Measurements from ENCODE around the gene SPATA45.

Gene SPATA45

GRCh38 chr1:212828395-212828794 lies 19.1 kb downstream of the SPATA45 start:
- no peak for DNase-seq (ENCODE audit: low read depth)

- DNase-seq (ENCODE audit: low read depth), result no peak
Observed at GRCh38 chr1:212827831-212828278, 19.6 kb downstream of the SPATA45 start.

- no peak for DNase-seq (ENCODE audit: low read depth)
Observed at GRCh38 chr1:212827171-212827776, 20.2 kb downstream of the SPATA45 start.

- no peak for DNase-seq (ENCODE audit: low read depth)
Observed at GRCh38 chr1:212825798-212826452, 21.5 kb downstream of the SPATA45 start.

GRCh38 chr1:212824201-212824600 lies 23.2 kb downstream of the SPATA45 start:
- DNase-seq (ENCODE audit: low read depth), result no peak

- no peak for DNase-seq (ENCODE audit: low read depth)
Observed at GRCh38 chr1:212822956-212823355, 24.5 kb downstream of the SPATA45 start.

- no peak for DNase-seq (ENCODE audit: low read depth)
Observed at GRCh38 chr1:212820969-212821368, 26.5 kb downstream of the SPATA45 start.

- no peak for DNase-seq (ENCODE audit: low read depth)
Observed at GRCh38 chr1:212819726-212820125, 27.7 kb downstream of the SPATA45 start.

GRCh38 chr1:212816567-212817278 lies 30.7 kb downstream of the SPATA45 start:
- DNase-seq (ENCODE audit: low read depth), result no peak

- DNase-seq (ENCODE audit: low read depth), result no peak
Observed at GRCh38 chr1:212814537-212815334, 32.7 kb downstream of the SPATA45 start.

- no peak for DNase-seq (ENCODE audit: low read depth)
Observed at GRCh38 chr1:212805767-212806166, 41.7 kb downstream of the SPATA45 start.

GRCh38 chr1:212797681-212798080 lies 49.8 kb downstream of the SPATA45 start:
- DNase-seq (ENCODE audit: low read depth), result no peak

- no peak for DNase-seq (ENCODE audit: low read depth)
Observed at GRCh38 chr1:212794561-212795014, 52.9 kb downstream of the SPATA45 start.

GRCh38 chr1:212792396-212792908 lies 55.0 kb downstream of the SPATA45 start:
- no peak for DNase-seq (ENCODE audit: low read depth)

- DNase-seq (ENCODE audit: low read depth), result peak; percentile 95
Observed at GRCh38 chr1:212791676-212792395, 55.6 kb downstream of the SPATA45 start, which contains the start of the genes NSL1 and TATDN3. TSS of gene NSL1 (minus strand) at chr1:212791777. CDS start at chr1:212791763, 14 bp downstream. TSS of gene TATDN3 (plus strand) at chr1:212791894. CDS start at chr1:212791922, 28 bp downstream.

GRCh38 chr1:212791261-212791675 lies 56.2 kb downstream of the SPATA45 start:
- DNase-seq (ENCODE audit: low read depth), result no peak

GRCh38 chr1:212785871-212786270 lies 61.6 kb downstream of the SPATA45 start:
- no peak for DNase-seq (ENCODE audit: low read depth)

GRCh38 chr1:212783976-212784375 lies 63.5 kb downstream of the SPATA45 start:
- DNase-seq (ENCODE audit: low read depth), result no peak

- no peak for DNase-seq (ENCODE audit: low read depth)
Observed at GRCh38 chr1:212782422-212783154, 64.9 kb downstream of the SPATA45 start.

GRCh38 chr1:212781225-212781624 lies 66.2 kb downstream of the SPATA45 start:
- DNase-seq (ENCODE audit: low read depth), result no peak

Measured in activated T-cell treated with anti-CD3 and anti-CD28 coated beads for 48 hours (primary cell).